ENCODE measurements around the gene SAYSD1.

DNA sequence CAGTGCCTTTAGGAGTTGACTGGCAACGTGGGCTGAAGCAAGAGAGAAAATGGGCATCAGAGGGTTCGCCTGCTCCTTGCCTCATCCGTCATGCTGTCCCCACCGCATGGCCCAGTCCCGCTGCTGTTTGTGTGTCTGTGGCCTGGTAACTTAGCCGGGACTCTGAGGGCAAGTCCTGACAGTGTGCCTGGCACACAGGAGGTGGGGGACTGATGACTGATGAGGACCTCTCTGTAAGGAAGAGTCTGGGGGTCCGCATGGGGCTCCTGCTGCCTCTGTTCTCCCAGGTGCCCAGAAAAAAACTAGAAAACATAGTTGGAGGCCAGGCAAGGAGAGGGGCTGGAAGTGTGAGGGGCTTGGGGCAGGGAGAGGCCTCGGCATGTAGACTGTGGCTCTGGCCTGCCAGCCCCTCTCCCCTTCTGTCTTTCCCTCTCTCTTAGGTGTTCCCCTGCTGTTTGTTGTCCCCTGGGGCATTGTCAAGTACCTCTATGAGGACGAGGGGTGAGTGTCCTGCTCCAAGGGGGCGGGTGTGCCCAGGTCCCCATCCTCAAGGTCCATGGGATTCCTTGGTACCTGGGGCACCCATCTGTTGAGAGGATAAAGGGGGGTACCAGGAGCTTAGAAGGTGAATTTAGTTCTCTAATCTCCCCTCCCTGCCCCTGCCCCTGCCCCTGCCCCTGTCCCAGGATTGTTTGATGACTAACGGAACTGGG lies 36.9 kb downstream of the SAYSD1 start:
- TF ChIP-seq CTCF (IDR thresholded peaks at IDR 0.05; ENCODE audit: control extremely low read depth in 1 of 3, insufficient read depth in 1 of 3, low read depth in 1 of 3, low read length in 3 of 3) (no peak), HDAC2 (IDR thresholded peaks at IDR 0.05; ENCODE audit: borderline replicate concordance in 1 of 2, low read depth in 2 of 2, low read length in 2 of 2) (no peak)

All from H1 (cell line).